Myocyte (in vitro differentiated cells): ENCODE results near the gene NEMP2. TPM values are rescaled to one million over a fixed set of nuclear protein-coding genes. Genes with fewer than 3 reads are reported as not detected.

Source experiments
- DNase-seq: peaks from one replicate; pipeline ENCODE4 v3.0.0-alpha.2; 2012; ENCODE audit warnings: low read depth
- total RNA-seq: library from RNA; depleted of rRNA; stranded (reverse); fragments of >200 nt; gene quantifications from 2 replicates; pipeline ENCODE4 v1.2.3, GENCODE V29; 2014

NEMP2 gene
- total RNA-seq, 1 donor from 2014 or later, result 4.7 TPM

DNA sequence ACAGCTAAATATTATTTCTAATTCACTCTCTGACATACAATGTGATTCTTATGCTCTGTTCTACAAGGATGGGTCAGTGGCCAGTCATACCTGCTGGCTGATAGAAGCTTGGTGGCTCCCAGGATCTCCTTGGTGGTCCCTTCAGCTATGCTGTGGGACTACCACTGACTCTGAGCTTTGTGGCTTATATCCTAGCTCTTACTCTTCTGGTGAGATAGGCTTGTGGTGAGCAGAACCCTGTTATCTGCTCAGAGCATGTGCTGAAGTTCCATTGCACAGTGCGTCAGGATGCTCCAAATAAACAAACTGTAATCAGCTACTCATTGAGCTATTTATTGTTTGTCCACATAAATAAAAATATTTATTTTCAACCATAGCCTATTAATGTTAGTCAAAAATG is 74.6 kb downstream of the NEMP2 start:
- no peak for DNase-seq

DNA sequence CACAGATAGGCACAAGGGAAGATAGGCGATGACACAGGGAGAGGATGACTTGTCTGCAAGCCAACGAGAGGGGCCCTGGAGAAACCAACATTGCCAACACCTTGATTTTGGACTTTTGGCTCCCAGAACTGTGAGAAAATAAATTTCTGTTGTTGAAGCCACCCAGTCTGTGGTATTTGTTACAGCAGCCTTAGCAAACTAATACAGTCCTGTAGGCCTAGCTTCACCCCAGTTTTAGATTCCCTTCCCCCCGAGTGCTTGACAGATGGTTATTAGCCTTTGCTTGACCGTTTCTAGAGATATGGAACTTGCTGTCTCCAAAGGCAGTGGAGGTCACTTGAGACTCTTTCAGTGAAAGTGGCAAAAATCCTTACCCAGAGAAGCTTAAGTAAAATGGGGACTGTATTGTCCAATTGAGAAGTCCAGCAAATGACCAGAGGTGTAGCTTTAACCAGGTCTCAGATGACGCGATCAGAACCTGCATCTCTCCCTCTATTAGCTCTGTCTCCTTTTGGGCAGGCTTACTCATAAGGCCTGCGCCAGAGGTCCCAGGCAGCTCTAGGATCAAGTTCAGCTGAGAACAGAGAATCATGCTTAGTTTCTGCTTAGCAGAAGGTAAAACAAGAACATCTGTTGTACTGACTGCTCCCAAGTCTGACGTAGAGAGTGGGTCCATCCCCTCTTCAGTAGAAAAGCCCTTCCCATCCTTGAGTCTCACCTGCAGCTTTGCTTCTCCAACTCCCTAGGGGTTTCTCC is 76.0 kb downstream of the NEMP2 start:
- DNase-seq, result no peak

DNA sequence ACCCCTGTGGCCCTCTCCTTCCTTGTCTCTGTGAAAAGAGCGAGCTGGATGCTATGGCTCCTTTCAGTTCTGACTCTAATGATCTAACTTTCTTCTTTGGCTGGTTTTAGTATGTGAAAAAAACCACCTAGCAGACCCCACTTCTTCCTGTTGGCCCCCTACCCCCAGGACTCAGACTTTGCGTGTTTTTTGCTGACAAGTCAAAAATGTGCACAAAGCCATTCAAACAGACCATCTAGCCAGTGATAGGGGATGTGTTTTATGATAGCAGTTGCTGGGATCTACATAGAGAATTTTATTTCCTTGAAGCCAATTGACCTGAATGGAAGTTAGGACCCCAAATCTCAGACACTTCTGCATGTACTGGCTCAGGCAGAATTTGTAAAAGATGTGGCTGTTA is 77.3 kb downstream of the NEMP2 start:
- DNase-seq, result no peak

DNA sequence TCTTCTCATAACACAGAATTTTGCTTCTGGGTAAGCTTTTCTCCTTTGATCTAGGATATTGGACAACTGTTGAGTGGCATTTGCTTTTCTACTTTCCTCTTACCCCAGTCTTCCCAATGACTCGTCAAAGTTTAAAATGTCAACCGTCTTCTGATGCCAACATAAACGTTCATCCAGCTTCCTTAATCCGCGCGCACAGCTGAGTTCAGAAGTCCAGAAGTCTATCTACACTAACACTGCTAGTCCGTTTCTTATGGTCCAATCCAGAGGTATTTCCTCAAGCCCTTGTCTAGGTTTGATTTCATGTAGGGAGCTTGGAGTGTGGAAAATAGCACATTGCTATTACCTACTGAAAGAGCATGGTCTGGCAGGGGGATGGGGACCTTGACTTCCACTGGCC is 77.7 kb downstream of the NEMP2 start:
- no peak for DNase-seq

- no peak for DNase-seq
These were observed 79.0 kb downstream of the NEMP2 start for GRCh38 chr2:190455358-190456095.

DNA sequence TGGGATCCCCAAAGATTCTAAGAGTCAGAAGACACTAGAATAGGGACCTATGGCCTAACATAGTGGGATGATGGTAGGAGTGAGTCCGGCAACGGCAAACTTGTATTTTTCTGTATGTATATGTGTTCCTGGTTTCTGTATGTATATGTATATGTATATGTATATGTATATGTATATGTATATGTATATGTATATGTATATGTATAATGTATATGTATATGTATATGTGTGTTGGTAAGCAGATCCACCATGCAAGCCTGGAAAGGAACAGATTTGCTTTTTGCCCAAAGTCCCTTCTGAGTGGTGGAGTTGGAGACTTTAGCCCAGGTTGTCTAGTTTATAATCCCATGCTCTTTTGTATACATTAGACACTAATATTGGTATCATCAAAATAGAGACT is 79.7 kb downstream of the NEMP2 start:
- DNase-seq, result no peak

Other genes starting within 250 kb of the NEMP2 start
- 11.1 and 13.6 TPM in 2 replicates for gene HIBCH, start 214.9 kb downstream of the NEMP2 start, total RNA-seq
- 18.7 and 19.6 TPM in 2 replicates for gene INPP1, start 191.1 kb downstream of the NEMP2 start, total RNA-seq
- 12.4 and 14.0 TPM in 2 replicates for gene MFSD6, start 126.4 kb downstream of the NEMP2 start, total RNA-seq
- gene NAB1, start 114.4 kb upstream of the NEMP2 start, total RNA-seq, result 35.2 and 43.7 TPM in 2 replicates